ENCODE measurements around the gene GRK4. TPM values are rescaled to one million over a fixed set of nuclear protein-coding genes. Genes with fewer than 3 reads are reported as not detected.
"Not testable (repeated sequence)": the region's sequence is repeated elsewhere in the genome, so short reads cannot be mapped to it uniquely, and the experiment has no call there.

Gene GRK4
- total RNA-seq, 1 donor from 2014 or later: 7.7 TPM

DNA sequence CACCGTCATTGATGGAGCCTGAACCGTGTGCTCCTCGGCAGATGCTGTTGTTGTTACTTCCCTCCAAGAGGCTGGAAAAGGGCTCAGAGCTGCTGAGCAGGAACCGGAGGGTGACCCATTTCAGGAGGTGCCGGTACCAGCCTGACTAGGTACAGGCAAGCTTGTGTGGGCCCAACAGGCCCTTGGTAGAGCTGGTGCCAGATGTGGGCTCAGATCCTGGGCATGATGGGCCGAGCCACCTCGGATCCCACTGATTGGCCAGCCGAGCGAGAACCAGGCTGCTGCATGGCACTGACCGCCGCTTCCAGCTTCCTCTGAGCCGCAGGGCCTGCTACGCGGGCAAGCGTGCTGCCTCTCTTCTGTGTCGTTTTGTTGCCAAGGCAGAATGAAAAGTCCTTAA, 33.9 kb upstream of the GRK4 start:
- no peak for ATAC-seq
- peak; percentile 56 for DNase-seq (ENCODE audit: missing footprints)
- intact Hi-C loops (cut with DNase I): no loop called here

DNA sequence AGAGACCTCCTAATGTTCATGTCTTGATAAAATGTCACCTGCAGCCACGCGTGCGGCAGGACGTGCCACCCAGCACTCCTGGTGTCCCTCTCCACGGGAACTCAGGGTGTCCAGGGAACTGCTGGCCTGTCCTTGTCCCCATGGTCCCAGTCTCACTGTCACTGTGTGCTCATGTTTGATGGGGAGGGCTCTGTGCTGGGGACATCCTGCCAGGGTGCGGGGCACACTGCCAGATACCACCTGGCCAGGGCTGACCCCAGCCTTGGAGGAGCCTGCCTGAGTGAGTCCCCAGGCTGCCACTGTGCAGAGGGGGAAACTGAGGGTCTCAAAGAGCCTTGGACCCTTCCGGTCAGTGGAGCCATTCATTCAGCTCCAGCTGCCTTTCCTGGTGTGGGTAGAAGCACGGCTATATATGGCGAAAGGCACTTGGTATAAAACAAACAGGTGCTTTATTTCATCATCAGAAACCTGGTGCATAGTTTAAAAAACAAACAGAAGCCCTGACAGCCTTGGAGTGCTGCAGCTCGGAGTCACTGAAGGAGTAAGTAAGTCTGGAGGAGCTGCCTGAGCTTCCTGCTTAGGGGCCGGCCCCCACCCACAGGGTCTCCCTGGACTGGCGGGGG, 33.1 kb upstream of the GRK4 start:
- ATAC-seq (no peak), DNase-seq (ENCODE audit: missing footprints) (peak; percentile 54)
- intact Hi-C loops (cut with DNase I): loop anchor here (5.0 kb wide), 3 partner anchors 38 to 168 kb away; partner anchors contain the start of gene ADD1

DNA sequence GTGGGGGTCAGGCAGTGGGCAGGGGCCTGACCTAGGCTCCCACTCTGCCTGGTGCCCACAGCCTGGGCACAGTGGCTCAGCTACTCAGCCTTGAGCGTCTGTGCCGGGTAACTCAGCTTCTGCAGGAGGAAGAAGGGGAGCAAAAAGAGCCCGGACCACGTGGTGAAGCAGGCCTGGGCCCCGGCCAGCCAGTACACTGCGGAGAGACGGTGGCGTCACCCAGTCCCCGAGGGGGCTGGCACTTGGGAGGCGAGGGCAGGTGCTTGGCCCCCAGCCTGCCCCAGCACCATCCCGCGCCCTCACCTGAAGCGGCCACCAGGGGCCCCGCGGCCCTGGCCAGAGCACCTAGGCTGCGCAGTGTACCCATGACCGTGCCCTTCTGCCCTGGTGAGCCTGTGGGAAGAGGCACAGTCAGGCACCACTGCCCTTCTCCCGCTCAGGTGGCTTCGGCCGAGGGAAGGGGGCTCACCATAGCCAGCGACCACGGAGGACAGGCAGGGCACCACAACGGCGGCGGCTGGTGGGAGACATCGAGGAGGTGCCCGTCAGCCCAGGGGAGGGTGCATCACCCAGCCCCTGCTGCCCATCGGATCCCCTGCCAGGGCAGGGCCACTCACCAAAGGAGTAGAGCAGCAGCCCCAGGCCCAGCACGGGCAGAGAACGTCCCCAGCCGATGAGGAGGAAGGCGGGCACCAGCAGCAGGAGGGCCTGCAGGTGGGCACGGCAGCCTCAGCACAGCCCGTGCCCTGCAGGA, 32.4 kb upstream of the GRK4 start:
- intact Hi-C loops (cut with DNase I): loop anchor here (5.0 kb wide), 3 partner anchors 39 to 169 kb away; partner anchors contain the start of gene ADD1
- DNase-seq (ENCODE audit: missing footprints): peak; percentile 68

DNA sequence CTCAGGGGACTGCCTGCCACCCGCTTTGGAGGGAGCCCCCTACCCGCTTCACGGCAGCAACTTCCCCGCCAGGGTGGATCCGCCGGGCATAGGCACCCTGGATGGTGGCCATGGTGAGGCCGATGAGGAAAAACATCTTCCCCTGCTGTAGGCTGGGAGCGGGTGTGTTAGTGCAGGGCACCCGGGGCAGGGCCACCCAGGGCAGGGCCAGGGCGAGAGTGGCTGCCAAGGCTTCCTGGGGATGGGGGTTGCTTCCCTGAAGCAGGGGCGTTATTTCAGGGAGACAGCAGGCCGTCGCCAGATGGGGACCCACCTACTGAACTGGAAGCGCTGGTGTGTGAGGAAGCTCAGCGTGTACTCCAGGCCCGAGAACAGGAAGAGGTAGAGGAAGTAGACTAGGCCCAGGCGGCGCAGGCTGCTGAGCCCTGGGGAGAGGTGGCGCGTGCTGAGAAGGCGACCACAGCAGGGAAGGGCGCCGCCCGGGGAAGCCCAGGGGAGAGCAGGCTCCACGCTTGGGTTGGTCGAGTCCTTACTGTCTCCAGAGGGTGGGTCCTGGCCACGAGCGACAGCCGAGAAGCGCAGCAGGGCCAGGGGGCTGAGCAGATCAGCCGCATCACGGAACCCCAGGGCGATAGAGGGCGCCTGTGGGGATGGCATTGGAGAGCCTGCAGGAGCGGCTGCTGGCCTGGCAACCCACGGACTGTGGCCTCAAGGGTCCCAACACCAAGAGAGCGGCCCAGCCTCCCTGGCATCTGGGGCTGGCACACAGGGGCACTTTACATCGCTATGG, 31.7 kb upstream of the GRK4 start:
- ATAC-seq (peak; percentile 24), DNase-seq (ENCODE audit: missing footprints) (peak; percentile 94)
- intact Hi-C loops (cut with DNase I): loop anchor here (5.0 kb wide), 3 partner anchors 39 to 169 kb away; partner anchors contain the start of gene ADD1

More for the DNA sequence above, 32.4 kb upstream of the GRK4 start:
- no peak for ATAC-seq

DNA sequence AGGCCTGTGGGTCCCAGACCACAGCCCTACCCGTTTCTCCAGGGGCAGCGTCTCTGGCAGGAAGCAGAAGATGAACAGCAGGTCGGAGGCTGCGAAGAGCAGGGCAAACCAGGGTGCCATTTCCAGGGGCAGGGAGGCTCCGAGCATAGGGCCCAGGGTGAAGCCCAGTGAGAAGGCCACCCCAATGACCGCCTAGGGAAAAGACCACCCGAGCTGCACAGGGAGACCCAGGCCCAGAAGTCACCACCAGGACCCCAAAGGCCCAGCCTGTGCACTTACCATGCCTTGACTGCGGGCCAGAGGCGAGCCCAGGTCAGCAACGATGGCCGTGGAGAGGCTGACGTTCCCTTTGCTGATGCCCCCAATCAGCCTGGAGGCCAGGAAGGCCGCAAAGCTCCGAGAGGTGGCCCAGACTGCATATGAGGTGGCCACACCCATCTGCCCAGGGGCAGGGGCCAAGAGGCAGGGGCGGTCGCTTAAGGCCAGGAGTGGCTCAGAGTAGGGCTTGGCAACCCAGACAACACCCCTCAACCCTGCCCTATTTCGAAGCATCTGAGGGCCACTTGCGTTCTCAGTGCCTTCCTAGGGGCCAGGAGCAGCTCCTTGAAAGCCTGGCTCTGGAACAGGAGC, 30.9 kb upstream of the GRK4 start:
- DNase-seq (ENCODE audit: missing footprints): peak; percentile 55
- intact Hi-C loops (cut with DNase I): loop anchor here (5.0 kb wide), 3 partner anchors 40 to 170 kb away; partner anchors contain the start of gene ADD1
- no peak for ATAC-seq

DNA sequence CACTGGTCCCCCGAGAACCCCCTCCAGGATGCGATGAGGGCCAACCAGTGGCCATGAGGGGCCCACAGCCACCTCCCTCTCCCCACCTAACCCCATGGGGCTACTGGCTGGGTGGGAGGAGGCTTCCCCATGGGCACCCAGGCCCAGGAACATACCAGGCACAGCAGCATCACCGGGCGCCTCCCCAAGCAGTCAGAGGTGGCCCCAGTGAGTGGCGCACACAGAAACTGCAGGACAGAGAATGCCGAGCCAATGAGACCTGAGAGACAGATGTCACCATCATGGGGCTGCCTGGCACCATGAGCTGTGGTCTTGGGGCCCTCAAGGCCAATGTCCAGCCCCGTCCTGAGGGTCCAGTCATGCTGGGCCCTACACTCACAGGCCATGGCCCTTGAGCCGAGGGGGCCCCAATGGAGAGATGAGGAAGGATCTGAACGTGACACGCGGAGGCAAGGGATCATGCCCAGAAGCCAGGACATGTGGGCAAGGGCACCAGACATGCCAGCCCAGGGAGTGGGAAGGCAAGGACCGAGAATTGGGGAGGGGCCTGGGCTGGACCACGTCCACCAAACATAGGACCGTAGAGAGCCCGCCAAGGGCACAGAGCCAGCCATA, 30.3 kb upstream of the GRK4 start:
- DNase-seq (ENCODE audit: missing footprints) (peak; percentile 71), ATAC-seq (no peak)
- intact Hi-C loops (cut with DNase I): loop anchor here (5.0 kb wide), 3 partner anchors 41 to 171 kb away; partner anchors contain the start of gene ADD1

DNA sequence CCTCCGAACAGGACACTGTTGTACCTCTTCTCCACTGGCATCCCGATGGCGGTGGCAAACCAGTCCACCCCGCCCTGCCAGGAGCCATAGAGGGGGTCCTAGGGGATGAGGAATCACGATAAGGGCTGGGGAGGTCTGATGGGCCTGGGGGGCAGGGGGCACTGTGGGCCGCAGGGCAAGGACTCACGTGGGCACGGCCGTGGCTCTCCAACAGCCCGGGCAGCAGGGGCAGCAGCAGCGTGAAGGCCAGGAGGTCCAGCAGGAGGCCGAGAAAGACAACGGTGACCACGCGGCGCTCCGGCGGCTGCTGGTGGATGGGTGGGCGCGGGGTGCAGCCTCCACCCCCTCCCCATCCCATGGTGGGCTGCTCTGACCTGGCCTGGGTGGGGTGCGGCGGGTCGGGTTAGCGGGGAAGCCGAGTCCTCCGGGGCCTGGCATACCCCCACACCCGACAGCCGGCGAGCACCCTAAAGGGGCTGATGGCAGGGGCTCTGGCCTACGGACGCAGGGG, 29.8 kb upstream of the GRK4 start:
- intact Hi-C loops (cut with DNase I): loop anchor here (5.0 kb wide), 3 partner anchors 41 to 171 kb away; partner anchors contain the start of gene ADD1
- no peak for ATAC-seq
- no peak for DNase-seq (ENCODE audit: missing footprints)

DNA sequence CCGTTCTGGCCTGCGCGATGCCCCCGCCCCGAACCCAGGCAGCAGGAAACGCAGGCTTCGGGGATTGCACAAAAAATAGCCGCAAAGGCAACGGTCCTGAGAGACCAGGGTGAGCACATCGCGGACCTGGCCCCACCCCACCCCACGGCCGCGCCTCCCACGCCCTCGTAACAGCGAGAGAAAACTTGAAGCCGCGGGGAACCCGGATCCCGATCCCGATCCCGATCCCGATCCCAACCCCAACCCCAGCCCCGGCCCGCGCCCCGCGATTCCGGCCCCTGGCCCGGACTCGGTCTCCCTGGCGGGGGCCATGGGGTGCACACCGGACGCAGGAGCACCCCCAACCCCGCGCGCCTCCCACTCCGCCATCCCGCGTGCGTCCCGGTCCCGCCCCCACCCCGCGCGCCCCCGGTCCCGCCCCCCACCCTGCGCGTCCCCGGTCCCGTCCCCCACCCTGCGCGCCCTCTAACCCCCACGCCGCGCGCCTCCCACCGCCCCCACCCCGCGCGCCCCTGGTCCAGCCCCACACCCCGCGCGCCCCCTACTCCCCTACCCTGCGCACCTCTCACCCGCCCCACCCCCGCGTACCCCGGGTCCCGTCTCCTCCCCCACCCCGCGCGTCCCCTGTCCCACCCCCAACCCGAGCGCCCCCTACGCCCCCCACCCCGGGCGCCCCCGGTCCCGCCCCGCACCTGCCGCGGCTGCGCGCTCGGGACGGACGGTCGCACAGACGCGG, 29.1 kb upstream of the GRK4 start:
- intact Hi-C loops (cut with DNase I): loop anchor here (5.0 kb wide), 3 partner anchors 42 to 172 kb away; partner anchors contain the start of gene ADD1
- peak; percentile 40 for ATAC-seq
- peak; percentile 87 for DNase-seq (ENCODE audit: missing footprints)

DNA sequence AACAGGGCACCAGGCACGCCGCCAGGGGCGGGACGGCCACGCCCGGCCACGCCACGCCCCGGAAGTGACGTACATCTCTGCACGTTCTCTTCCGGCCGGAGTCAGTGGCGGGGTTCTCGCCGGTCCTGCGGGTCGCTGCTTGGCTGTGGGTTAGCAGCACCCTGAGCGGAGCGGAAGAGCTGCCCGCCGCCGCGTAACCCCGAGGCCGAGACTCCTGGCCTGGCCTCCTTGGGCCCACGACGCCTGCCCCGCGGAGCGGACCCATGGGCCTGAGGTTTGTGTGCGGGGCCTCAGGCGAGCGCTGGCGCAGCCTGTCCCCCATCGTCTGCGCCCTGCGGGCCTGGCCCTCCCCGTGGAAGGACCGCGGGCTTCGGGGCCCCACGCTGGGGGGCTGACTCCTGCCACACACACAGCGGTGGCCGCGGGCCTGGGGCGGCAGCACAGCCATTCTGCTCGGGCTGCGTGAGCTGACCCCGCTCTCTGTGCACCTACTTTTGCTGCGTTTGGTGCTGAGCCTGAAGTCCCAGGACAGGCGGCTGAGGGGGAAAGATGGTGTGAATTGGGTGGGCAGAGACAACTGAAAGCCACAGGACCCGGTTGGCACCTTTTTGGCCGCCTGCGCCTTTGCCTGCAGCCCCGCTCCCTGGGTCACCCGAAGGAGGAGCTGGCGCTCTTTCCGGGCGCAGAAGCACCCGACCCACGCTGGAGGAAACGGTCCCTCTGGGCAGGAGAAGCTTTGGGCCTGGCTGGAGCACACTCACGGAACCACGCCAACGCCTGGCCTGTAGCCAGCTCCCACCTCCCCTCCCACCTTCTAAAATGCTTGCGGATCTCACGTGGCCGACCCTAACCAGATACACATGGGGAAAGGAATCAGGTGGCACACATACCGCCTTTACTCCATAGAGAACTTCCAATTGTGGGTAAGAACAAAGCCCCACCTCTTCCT, 28.3 kb upstream of the GRK4 start:
- DNase-seq (ENCODE audit: missing footprints): peak; percentile 96
- peak; percentile 80 for ATAC-seq
- intact Hi-C loops (cut with DNase I): loop anchor here (5.0 kb wide), 3 partner anchors 43 to 173 kb away; partner anchors contain the start of gene ADD1

DNA sequence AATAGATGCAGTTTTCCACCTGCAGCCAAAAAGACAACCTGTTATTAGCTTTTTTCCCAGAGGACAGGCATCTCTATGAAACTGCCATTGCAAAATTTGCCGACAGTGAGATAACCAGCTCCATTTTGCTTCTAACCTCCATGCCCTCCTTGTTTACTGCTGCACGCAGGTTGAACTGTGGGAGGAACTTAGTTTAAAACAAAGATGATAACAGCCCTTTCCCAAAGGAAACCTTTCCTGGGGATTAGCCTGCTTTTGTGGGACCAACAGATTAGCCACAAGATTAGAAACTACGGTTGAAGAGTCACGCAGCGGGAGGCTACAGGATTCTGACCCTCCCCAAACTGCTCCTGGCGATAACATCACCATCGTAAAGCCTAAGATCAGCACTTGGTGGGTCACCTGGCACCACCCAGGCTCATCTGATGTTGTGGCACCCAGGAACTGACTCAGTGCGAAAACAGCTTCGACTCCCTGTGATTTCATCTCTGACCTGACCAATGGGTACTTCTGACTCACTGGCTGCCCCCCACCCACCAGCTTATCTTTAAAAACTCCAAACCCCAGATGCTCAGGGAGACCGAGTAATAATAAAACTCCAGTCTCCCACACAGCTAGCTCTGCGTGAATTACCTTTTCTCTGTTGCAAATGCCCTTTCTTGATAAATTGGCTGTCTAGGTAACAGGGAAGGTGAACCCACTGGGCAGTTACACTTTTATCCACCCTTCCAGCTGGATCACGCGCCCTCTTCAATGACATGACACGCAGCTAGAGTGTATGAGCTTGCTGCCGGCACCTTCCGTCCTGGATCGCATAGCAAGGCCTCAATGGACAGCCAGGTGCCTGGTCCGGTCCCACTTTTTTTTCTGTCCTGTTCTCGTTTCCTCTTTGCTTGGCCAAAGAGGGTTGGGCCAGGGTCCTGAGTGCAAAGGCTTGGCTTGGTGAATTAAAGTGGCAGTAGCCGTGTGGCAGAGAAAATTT, 27.3 kb upstream of the GRK4 start:
- ATAC-seq: no peak
- intact Hi-C loops (cut with DNase I): no loop called here
- no peak for DNase-seq (ENCODE audit: missing footprints)

DNA sequence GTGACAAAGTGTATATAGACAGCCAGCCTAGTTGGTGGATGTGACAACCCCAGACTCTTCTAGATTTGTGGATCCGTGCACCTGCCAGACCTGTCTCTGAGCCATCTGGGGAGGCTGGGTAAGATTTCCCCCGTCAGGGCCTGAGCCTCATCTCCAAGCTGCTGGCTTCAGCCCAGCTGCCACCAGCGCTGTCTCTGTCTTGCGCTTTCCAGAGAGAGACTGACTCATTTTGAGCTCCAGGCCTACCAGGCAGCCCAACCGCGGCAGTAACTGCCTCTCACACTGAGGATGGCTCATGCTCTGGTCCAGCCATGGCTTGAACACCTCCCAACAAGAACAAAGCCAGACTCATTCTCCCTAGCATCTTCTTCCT, 26.6 kb upstream of the GRK4 start:
- intact Hi-C loops (cut with DNase I): no loop called here
- ATAC-seq (no peak), DNase-seq (ENCODE audit: missing footprints) (peak; percentile 50)

DNA sequence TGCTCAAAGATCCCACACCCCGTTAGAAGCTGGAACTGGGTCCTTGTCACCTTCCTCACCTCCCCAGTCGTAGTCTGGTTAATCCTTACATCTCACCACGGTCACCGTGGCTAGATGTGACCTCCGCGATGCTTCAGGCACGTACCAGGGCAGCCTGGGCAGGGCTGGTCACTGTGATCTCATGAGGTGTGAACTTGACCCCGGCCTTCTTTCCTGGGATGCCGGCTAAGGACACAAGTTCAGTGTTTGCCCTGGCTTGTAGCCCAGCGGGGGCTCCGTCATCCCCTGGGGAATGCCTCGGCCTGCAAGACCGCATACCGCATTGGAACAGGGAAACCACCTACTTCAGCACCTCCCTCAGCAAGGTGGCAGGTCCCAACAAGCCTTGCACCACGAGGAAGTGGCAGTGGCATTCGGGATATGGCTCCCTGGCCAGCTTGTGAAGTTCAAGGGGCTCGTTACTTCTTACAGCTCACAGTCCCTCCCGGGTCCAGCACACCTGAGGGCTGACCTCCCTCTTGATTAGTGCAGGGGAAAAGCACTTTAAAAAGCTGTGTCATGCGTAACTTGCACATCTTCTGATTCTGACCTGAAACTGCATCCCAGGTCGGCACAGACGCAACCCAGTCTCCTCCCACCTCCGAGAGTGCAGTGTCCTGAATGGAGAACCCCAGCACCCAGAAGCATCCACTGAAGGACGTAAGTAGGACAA, 26.1 kb upstream of the GRK4 start:
- DNase-seq (ENCODE audit: missing footprints) (peak; percentile 67), ATAC-seq (no peak)
- intact Hi-C loops (cut with DNase I): no loop called here

DNA sequence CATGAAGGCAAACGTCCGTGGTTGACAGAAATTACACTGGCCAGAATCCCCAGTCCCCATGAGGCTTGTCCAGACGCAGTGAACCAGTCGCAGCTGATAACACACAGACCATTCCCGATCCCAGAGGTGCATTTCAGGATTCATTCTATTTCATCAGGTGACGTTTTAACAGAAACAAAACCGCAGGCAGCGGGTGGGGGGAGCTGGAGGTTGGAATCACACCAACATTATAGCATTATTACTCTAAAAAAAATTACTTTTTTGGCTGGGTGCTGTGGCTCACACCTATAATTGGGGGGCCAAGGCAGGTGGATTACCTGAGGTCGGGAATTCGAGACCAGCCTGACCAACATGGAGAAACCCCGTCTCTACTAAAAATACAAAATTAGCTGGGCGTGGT, 25.4 kb upstream of the GRK4 start:
- ATAC-seq (no peak), DNase-seq (ENCODE audit: missing footprints) (peak; percentile 42)
- intact Hi-C loops (cut with DNase I): no loop called here

DNA sequence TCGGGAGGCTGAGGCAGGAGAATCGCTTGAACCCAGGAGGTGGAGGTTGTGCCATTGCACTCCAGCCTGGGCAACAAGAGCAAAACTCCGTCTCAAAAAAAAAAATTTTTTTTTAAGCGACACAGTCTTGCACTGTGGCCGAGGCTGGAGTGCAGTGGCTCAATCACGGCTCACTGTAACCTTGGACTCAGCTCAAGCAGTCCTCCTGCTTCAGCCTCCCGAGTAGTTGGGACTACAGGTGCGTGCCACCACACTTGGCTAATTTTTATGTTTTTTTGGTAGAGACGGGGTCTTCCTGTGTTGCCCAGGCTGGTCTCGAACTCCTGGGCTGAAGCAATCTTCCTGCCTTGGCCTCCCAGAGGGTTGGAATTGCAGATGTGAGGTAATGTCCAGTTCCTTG, 25.0 kb upstream of the GRK4 start:
- ATAC-seq; DNase-seq (ENCODE audit: missing footprints); intact Hi-C loops (cut with DNase I): not testable (repeated sequence)

DNA sequence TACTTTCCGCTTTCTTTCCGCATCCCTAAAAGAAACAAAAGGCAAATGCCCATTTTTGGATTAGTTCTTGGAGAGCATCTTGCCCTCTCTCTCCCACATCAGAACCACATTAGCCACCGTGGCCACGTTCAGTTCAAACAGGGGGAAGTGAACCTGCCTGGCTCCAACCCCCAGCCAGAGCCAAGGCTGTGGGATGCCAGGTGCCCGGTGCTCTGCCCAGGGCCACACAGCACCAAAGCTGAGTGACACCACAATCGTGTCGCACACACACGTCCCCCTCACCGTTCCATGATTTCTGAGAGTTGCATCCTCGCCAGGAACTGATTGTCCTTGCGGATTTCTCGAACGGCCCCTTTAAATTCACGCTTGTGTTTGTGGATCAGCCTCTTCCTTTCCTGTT, 24.5 kb upstream of the GRK4 start:
- intact Hi-C loops (cut with DNase I): no loop called here
- no peak for ATAC-seq
- peak; percentile 65 for DNase-seq (ENCODE audit: missing footprints)

Data from Right ventricle myocardium inferior (tissue), 1 donor.